Astrocyte (in vitro differentiated cells and primary cell): ENCODE data around the gene BLOC1S3. TPM values are rescaled to one million over a fixed set of nuclear protein-coding genes. Genes with fewer than 3 reads are reported as not detected.
A peak's percentile ranks its signal among the peaks of the same experiment; 100 is the strongest.

ENCODE experiments used
- DNase-seq: peaks from one replicate; pipeline ENCODE4 v3.0.0-alpha.2; 2010; ENCODE audit warnings: low read depth
- FAIRE-seq: peaks from 2 replicates; lab custom pipeline; 2011; peaks lifted over from hg19 to GRCh38; lab: Jason Lieb, UNC
- H2AFZ ChIP-seq: 2 replicates; pipeline ENCODE4 v1.6.0; 2012; ENCODE audit warnings: low read depth, low read length, inconsistent platforms
- H3K27ac ChIP-seq: 2 replicates; pipeline ENCODE4 v1.5.1; 2011; ENCODE audit warnings: low read depth, low read length, inconsistent platforms
- H3K27me3 ChIP-seq: 2 replicates; pipeline ENCODE4 v1.6.0; 2011; ENCODE audit warnings: low read length, inconsistent platforms; ENCODE audit not compliant: insufficient read depth
- H3K36me3 ChIP-seq: 2 replicates; pipeline ENCODE4 v1.5.1; 2011; ENCODE audit warnings: low read length, inconsistent platforms; ENCODE audit not compliant: insufficient read depth
- H3K4me1 ChIP-seq: 2 replicates; pipeline ENCODE4 v1.5.1; 2011; ENCODE audit warnings: low read length, inconsistent platforms; ENCODE audit not compliant: insufficient read depth
- H3K4me2 ChIP-seq: 2 replicates; pipeline ENCODE4 v1.6.0; 2012; ENCODE audit warnings: low read length, inconsistent platforms
- H3K4me3 ChIP-seq: 2 replicates; pipeline ENCODE4 v1.5.1; 2011; ENCODE audit warnings: low read depth, mild to moderate bottlenecking, low read length, inconsistent platforms; ENCODE audit not compliant: insufficient read depth
- H3K79me2 ChIP-seq: 2 replicates; pipeline ENCODE4 v1.6.0; 2012; ENCODE audit warnings: mild to moderate bottlenecking, low read length, inconsistent platforms; ENCODE audit not compliant: insufficient read depth
- H3K9ac ChIP-seq: 2 replicates; pipeline ENCODE4 v1.6.0; 2012; ENCODE audit warnings: mild to moderate bottlenecking, low read length, inconsistent platforms
- H3K9me3 ChIP-seq: 2 replicates; pipeline ENCODE4 v1.5.1; 2012; ENCODE audit warnings: low read depth, mild to moderate bottlenecking, low read length, inconsistent platforms; ENCODE audit not compliant: insufficient read depth
- H4K20me1 ChIP-seq: 2 replicates; pipeline ENCODE4 v1.6.0; 2012; ENCODE audit warnings: low read length, inconsistent platforms; ENCODE audit not compliant: insufficient read depth
- H3K27ac Mint-ChIP-seq: one replicate; pipeline ENCODE4 v1.8.0; 2021; ENCODE audit warnings: mild to moderate bottlenecking, mixed read lengths; ENCODE audit not compliant: unreplicated experiment
- H3K27me3 Mint-ChIP-seq: one replicate; pipeline ENCODE4 v1.8.0; 2021; ENCODE audit warnings: low read depth, mixed read lengths; ENCODE audit not compliant: unreplicated experiment
- H3K36me3 Mint-ChIP-seq: one replicate; pipeline ENCODE4 v1.8.0; 2021; ENCODE audit warnings: low read depth, mixed read lengths; ENCODE audit not compliant: unreplicated experiment
- H3K4me1 Mint-ChIP-seq: one replicate; pipeline ENCODE4 v1.8.0; 2021; ENCODE audit warnings: low read depth, mixed read lengths; ENCODE audit not compliant: unreplicated experiment
- H3K4me3 Mint-ChIP-seq: one replicate; pipeline ENCODE4 v1.8.0; 2021; ENCODE audit warnings: mild to moderate bottlenecking, moderate library complexity, mixed read lengths; ENCODE audit not compliant: unreplicated experiment
- H3K9me3 Mint-ChIP-seq: one replicate; pipeline ENCODE4 v1.8.0; 2021; ENCODE audit warnings: mild to moderate bottlenecking, mixed read lengths; ENCODE audit not compliant: unreplicated experiment
- EZH2 ChIP-seq: IDR thresholded peaks from 2 replicates; pipeline ENCODE4 v1.6.1; 2012; ENCODE audit warnings: mild to moderate bottlenecking, low read length, inconsistent platforms; ENCODE audit not compliant: insufficient read depth
- total RNA-seq: library from RNA; stranded (reverse); gene quantifications from 2 replicates; pipeline ENCODE4 v1.2.1, GENCODE V29; 2021
- TF ChIP-seq, protein P1 (sequence below): IDR thresholded peaks from 2 replicates; pipeline ENCODE4 v1.5.1; 2011; ENCODE audit warnings: low read depth, mild to moderate bottlenecking, inconsistent platforms, low read length, moderate library complexity; ENCODE audit not compliant: insufficient read depth

The BLOC1S3 gene
- total RNA-seq, 1 donor from 2014 or later: 14.5 TPM

DNA sequence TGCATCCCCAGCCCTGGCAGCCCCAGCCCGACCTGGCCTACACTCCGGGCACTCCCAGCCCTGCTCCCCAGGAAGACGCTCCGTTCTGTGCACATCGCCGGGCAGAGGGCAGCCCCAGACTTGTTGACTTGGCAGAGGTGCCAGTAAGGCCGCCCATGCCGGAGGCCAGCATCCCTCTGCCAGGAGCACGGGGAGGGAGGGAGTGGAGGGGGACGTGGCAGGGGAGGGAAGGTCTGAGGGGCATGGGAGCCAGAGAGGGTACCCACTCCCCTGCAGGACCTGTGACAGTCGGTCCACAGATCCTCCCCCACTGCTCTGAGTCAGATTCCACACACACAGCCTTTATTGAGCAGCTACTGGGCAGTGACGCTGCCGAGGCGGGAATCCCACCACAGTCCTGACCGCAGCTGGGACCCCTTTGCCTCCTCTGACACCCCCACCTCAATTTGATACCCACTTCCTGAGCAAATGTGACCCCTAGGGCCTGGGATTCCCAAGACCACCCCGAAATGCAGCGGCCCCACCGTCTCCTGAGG is 15.9 kb upstream of the BLOC1S3 start:
- H3K9ac ChIP-seq: no peak overlapping the region
- H3K27me3 Mint-ChIP-seq: peaks cover 15% of the 10 kb centered on the region
- peaks cover 4% of the 10 kb centered on the region for H4K20me1 ChIP-seq
- peaks cover 3% of the 10 kb centered on the region for H3K36me3 Mint-ChIP-seq
- FAIRE-seq: no peak
- no peak overlapping the region for H2AFZ ChIP-seq
- H3K4me3 ChIP-seq: no peak overlapping the region
- peaks cover 2% of the 10 kb centered on the region for H3K27me3 ChIP-seq
- no peak for DNase-seq
- no peak overlapping the region for H3K27ac Mint-ChIP-seq
- no peaks in the 10 kb centered on the region for H3K9me3 Mint-ChIP-seq
- H3K4me1 ChIP-seq: peaks cover 7% of the 10 kb centered on the region
- H3K27ac ChIP-seq: no peak overlapping the region
- H3K4me1 Mint-ChIP-seq: no peaks in the 10 kb centered on the region
- H3K4me2 ChIP-seq: no peak overlapping the region
- no peak overlapping the region for H3K4me3 Mint-ChIP-seq
- no peaks in the 10 kb centered on the region for H3K9me3 ChIP-seq
- H3K79me2 ChIP-seq: no peaks in the 10 kb centered on the region
- TF ChIP-seq, protein P1, sequence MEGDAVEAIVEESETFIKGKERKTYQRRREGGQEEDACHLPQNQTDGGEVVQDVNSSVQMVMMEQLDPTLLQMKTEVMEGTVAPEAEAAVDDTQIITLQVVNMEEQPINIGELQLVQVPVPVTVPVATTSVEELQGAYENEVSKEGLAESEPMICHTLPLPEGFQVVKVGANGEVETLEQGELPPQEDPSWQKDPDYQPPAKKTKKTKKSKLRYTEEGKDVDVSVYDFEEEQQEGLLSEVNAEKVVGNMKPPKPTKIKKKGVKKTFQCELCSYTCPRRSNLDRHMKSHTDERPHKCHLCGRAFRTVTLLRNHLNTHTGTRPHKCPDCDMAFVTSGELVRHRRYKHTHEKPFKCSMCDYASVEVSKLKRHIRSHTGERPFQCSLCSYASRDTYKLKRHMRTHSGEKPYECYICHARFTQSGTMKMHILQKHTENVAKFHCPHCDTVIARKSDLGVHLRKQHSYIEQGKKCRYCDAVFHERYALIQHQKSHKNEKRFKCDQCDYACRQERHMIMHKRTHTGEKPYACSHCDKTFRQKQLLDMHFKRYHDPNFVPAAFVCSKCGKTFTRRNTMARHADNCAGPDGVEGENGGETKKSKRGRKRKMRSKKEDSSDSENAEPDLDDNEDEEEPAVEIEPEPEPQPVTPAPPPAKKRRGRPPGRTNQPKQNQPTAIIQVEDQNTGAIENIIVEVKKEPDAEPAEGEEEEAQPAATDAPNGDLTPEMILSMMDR: no peak
- no peak for TF ChIP-seq EZH2
- H3K36me3 ChIP-seq: no peaks in the 10 kb centered on the region

DNA sequence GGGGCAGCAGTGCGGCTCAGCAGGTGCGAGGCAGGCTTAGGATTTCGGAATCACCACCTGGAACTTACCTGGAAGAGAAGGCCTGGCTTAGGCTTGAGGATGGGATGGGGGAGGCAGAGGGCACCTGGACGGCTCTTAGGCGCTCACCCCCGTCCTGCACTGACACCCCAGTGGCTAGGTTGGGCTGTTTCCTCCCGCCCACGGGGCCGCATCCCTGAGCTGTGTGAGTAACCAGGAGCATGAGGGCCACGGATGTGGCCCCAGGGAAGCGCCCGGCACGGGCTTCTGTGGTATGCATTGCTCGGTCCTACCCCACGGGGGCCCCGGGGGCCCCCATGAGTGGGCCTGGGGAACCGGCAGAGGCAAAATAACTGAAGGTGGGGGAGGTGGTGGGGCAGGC is 15.4 kb upstream of the BLOC1S3 start:
- no peak overlapping the region for H3K4me2 ChIP-seq
- no peak overlapping the region for H3K27ac ChIP-seq
- no peaks in the 10 kb centered on the region for H3K79me2 ChIP-seq
- Mint-ChIP-seq H3K4me3 (no peak overlapping the region), H3K9me3 (no peaks in the 10 kb centered on the region), H3K27me3 (peaks cover 10% of the 10 kb centered on the region), H3K27ac (no peak overlapping the region), H3K4me1 (no peaks in the 10 kb centered on the region), H3K36me3 (no peaks in the 10 kb centered on the region)
- no peaks in the 10 kb centered on the region for H3K9me3 ChIP-seq
- TF ChIP-seq, protein P1: no peak
- TF ChIP-seq EZH2: no peak
- DNase-seq (no peak), FAIRE-seq (no peak)
- H3K4me1 ChIP-seq: peaks cover 7% of the 10 kb centered on the region
- no peak overlapping the region for H3K9ac ChIP-seq
- H3K4me3 ChIP-seq: no peak overlapping the region
- no peaks in the 10 kb centered on the region for H3K36me3 ChIP-seq
- H3K27me3 ChIP-seq: peaks cover 2% of the 10 kb centered on the region
- peaks cover 4% of the 10 kb centered on the region for H4K20me1 ChIP-seq
- no peak overlapping the region for H2AFZ ChIP-seq

DNA sequence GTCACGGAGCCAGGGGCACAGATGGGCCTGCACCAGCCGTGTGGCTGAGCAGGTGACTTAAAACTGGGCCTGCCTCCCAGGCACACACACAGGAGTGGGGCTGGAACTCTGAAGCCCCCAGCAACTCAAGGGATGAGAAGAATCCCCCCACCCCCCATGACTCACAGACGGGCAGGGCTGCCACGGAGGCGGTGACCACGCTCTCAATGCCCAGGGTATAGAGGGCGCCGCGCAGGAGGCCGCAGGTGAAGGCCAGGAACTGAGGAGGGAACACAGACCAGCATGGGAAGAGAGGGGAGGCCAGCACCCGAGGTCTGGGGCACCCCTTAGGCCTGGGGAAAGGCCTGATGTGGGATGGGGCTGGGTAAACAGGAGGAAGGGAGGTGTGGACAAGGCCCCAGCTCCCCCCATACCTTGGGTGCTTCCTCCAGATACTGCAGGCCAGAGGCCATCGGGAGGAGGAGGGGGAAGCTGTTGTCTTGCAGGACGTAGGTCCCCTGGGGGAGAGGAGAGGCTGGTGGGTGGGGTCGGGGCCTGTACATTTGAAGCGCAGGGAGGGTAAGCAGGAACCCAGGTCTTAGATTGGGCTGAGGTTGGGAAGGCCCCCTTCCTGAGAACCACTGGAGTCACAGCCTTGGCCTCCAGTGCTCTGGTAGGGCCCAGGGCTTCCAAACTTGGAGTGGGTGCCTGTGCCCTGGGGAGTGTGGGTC is 14.7 kb upstream of the BLOC1S3 start:
- H3K4me3 ChIP-seq: no peak overlapping the region
- TF ChIP-seq EZH2: no peak
- TF ChIP-seq, protein P1: no peak
- no peaks in the 10 kb centered on the region for H3K36me3 ChIP-seq
- H3K27ac ChIP-seq: no peak overlapping the region
- no peak overlapping the region for H3K4me3 Mint-ChIP-seq
- H3K27ac Mint-ChIP-seq: no peak overlapping the region
- H3K79me2 ChIP-seq: no peaks in the 10 kb centered on the region
- no peak overlapping the region for H2AFZ ChIP-seq
- no peak overlapping the region for H3K9ac ChIP-seq
- FAIRE-seq (no peak), DNase-seq (no peak)
- peaks cover 2% of the 10 kb centered on the region for H3K27me3 ChIP-seq
- peaks cover 7% of the 10 kb centered on the region for H3K4me1 ChIP-seq
- no peaks in the 10 kb centered on the region for H3K9me3 Mint-ChIP-seq
- H3K27me3 Mint-ChIP-seq: peaks cover 10% of the 10 kb centered on the region
- no peaks in the 10 kb centered on the region for H3K36me3 Mint-ChIP-seq
- H4K20me1 ChIP-seq: peaks cover 4% of the 10 kb centered on the region
- peak overlapping the region; percentile 22 for H3K4me2 ChIP-seq
- no peaks in the 10 kb centered on the region for H3K9me3 ChIP-seq
- H3K4me1 Mint-ChIP-seq: no peaks in the 10 kb centered on the region
